Adipocyte (in vitro differentiated cells): Measurements from ENCODE around the gene ARHGAP24.
A peak's percentile ranks its signal among the peaks of the same experiment; 100 is the strongest.
"Not testable (repeated sequence)": the region's sequence is repeated elsewhere in the genome, so short reads cannot be mapped to it uniquely, and the experiment has no call there.

Source experiments
- DNase-seq: peaks from one replicate; pipeline ENCODE4 v3.0.0-alpha.2; 2015; ENCODE audit warnings: low read depth
- H3K27me3 ChIP-seq: replicated peaks from 2 replicates; pipeline ENCODE4 v1.7.0; 2013; ENCODE audit warnings: mild to moderate bottlenecking, low read length, moderate library complexity; ENCODE audit not compliant: control insufficient read depth, insufficient read depth
- H3K36me3 ChIP-seq: 2 replicates; pipeline ENCODE4 v1.7.0; 2013; ENCODE audit warnings: low read length, mild to moderate bottlenecking, moderate library complexity; ENCODE audit not compliant: control insufficient read depth, insufficient read depth, severe bottlenecking
- H3K4me1 ChIP-seq: 2 replicates; pipeline ENCODE4 v1.7.0; 2013; ENCODE audit warnings: mild to moderate bottlenecking, low read length, moderate library complexity; ENCODE audit not compliant: control insufficient read depth, insufficient read depth
- H3K4me3 ChIP-seq: 2 replicates; pipeline ENCODE4 v1.7.0; 2013; ENCODE audit warnings: mild to moderate bottlenecking, low read length, moderate library complexity
- H3K9ac ChIP-seq: 2 replicates; pipeline ENCODE4 v1.7.0; 2013; ENCODE audit warnings: mild to moderate bottlenecking, low read length, moderate library complexity
- H3K9me3 ChIP-seq: 2 replicates; pipeline ENCODE4 v1.7.0; 2013; ENCODE audit warnings: mild to moderate bottlenecking, low read length, moderate library complexity; ENCODE audit not compliant: control insufficient read depth

ARHGAP24 gene

DNA sequence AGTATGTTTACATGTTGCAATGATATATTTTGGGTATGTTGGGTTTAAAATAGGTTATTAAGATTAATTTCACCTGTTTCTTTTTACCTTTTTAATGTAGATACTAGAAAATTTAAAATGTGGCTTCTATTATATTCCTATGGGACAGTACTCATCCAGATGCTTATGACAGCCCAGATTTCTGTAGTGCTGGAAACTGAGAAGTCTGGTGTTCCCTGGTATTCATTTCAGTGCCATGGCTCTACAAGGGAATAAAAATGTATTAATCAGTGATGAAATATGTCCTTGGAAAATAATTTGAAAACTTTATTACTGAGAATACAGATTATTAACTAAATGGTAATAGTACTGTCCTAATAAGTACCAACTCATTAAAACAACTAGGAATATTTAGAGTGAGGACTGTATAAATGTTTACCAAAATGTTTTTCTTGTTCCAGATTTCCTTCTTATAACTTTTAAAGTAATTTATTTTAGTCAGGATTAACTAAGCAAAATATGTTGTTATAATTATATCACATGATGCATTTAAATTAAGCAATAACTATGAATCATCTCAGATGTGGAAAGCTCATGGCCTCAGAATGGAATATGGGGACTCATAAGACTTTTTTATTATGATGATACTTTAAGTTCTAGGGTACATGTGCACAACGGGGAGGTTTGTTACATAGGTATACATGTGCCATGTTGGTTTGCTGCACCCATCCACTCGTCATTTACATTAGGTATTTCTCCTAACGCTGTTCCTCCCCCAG is 25.3 kb downstream of the ARHGAP24 start:
- Histone ChIP-seq H3K4me3 (peak overlapping the region; percentile 33), H3K9me3 (no peaks in the 10 kb centered on the region), H3K27me3 (no peaks in the 10 kb centered on the region), H3K4me1 (peaks cover 56% of the 10 kb centered on the region), H3K36me3 (no peaks in the 10 kb centered on the region), H3K9ac (peak overlapping the region; percentile 2)
- peak; percentile 59 for DNase-seq

DNA sequence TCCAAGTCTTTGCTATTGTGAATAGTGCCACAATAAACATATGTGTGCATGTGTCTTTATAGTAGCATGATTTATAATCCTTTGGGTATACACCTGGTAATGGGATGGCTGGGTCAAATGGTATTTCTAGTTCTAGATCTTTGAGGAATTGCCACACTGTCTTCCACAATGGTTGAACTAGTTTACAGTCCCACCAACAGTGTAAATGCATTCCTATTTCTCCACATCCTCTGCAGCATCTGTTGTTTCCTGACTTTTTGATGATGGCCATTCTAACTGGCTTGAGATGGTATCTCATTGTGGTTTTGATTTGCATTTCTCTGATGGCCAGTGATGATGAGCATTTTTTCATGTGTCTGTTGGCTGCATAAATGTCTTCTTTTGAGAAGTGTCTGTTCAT is 26.2 kb downstream of the ARHGAP24 start:
- not testable (repeated sequence) for DNase-seq, H3K36me3 ChIP-seq

DNA sequence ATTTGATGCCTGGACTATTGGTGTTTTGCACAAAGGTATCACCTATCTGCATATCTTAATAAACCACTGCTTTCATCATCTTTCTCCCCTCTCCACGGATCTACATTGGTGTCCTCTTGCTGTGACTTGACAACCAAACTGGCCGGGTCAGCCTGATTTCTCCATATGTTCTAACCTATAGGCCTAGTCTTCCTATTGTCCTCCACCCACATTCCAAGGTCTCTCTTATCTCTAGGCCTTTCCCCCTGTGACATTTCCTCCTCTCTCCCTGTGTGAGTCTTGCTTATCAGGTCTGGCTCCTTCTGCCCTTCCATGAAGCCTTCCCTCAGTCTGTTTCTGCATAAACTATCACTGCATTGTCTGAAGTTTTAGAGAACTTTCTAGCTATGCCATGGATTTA is 33.7 kb downstream of the ARHGAP24 start:
- Histone ChIP-seq H3K36me3 (no peaks in the 10 kb centered on the region), H3K27me3 (no peaks in the 10 kb centered on the region), H3K4me1 (peaks cover 20% of the 10 kb centered on the region), H3K9me3 (no peaks in the 10 kb centered on the region), H3K9ac (no peak overlapping the region), H3K4me3 (no peak overlapping the region)
- no peak for DNase-seq

More for the DNA sequence above, 26.2 kb downstream of the ARHGAP24 start:
- not testable (repeated sequence) for H3K4me3 ChIP-seq, H3K9ac ChIP-seq, H3K27me3 ChIP-seq, H3K9me3 ChIP-seq
- peaks cover 48% of the 10 kb centered on the region for H3K4me1 ChIP-seq

DNA sequence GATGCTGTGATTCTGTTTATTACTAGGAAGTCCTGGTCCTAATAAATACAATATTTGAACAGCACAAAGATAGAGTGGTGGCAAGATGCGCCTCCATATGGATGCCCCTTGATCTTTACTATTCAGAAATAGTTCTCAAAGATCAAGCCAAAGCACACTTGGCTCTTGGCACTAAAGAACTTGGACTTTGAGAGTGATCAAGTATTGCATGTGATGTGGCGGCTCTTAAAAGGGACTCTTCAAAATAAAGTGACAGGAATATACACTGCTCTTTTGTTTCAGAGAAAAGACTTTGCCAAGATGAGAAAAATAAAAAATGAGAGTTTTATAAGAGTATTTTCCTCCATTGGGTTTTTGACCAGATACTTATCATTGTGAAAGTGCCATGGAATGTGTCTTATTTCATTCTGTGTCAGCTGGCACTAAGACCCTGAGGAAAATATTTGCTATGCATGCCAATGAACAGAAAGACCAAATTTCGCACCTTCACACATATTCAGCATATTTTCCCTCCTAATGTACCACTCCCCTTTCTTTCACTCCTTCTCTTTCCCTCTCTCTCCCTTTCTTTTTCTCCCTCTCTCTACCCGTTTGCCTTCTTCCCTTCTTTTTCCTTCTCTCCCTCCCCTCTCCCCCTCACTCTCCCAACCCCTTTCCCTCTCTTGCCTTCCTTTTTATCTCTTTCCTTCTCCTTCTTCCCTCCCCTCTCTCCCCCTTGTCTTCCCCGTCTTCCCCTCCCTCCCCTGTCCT is 35.1 kb downstream of the ARHGAP24 start:
- Histone ChIP-seq H3K4me1 (peaks cover 34% of the 10 kb centered on the region), H3K9ac (no peak overlapping the region), H3K36me3 (no peaks in the 10 kb centered on the region), H3K27me3 (no peaks in the 10 kb centered on the region), H3K4me3 (no peak overlapping the region), H3K9me3 (no peaks in the 10 kb centered on the region)
- DNase-seq: no peak

DNA sequence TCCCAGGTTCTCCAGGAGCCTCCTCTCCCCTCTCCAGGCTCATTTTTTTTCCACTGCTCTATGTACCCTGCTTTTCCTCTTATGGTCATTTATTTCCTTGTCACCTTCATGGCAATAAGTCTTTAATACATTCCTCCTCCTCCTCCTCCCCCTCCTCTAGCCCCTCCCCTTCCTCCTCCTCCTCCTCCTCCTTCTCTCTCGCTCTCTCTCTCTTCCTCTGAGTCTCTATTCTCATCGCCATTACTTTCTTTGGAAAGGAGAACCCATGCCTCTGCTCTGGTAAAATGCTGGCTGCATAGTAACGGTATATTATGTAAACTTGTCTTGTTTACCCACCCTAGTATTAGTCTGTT is 35.7 kb downstream of the ARHGAP24 start:
- no peaks in the 10 kb centered on the region for H3K9me3 ChIP-seq
- no peak overlapping the region for H3K4me3 ChIP-seq
- H3K36me3 ChIP-seq: no peaks in the 10 kb centered on the region
- H3K27me3 ChIP-seq: no peaks in the 10 kb centered on the region
- H3K4me1 ChIP-seq: peaks cover 38% of the 10 kb centered on the region
- no peak for DNase-seq
- H3K9ac ChIP-seq: no peak overlapping the region

DNA sequence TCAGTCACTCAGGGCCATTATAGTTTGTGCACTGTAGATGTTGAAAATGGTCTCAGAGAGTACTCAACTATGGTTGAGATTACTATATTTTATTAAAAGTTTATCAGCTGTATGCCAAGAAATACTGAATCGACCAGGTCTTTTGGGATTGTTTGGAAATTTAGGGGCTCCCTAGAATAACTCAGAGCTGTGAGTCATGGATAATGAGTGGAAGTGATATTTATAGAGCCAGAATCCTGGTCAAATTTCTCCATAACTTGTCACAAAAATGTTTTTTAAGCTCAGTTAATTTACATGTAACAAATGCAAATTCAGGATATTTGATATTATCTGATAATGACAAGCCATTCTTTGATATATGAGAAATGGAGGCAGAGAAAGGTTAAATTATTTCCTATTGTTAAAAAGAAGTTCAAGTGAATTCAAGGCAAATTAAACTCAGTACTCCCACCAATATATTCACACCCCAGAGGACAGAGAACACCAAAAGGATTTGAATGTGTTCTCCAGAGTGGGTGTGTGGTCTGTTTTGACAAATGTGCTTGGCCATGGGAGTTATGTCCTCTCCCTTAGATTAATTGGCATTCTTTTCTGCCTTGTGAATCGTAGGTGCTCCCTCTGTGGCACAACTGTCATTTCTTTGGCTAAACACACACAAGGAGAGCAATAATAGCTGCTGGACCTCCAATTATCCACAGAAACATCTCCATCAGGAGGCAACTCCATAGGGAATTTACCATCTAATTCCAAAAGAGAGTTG is 37.7 kb downstream of the ARHGAP24 start:
- Histone ChIP-seq H3K4me3 (peak overlapping the region; percentile 41), H3K9ac (no peak overlapping the region), H3K4me1 (peaks cover 43% of the 10 kb centered on the region), H3K36me3 (no peaks in the 10 kb centered on the region), H3K27me3 (no peaks in the 10 kb centered on the region), H3K9me3 (no peaks in the 10 kb centered on the region)
- no peak for DNase-seq

DNA sequence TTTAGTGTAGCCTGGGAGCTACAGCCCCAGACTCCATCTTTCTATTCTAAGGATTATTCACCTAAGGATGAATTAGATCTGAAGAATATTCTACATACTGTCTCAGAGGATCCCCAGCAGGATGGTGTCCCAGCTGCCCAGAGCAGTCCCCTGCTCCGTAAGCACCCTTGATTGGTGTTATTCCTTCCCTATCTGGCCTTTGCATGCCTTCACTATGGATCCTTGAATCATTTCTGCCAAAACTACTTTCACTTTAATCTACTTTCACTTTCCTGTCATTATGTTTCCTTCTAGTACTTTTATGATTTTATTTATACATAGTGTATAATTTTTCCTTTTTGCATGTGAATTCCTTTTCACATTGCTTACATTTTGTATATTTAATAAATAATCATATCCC is 39.2 kb downstream of the ARHGAP24 start:
- Histone ChIP-seq H3K4me3 (peak overlapping the region; percentile 73), H3K27me3 (no peaks in the 10 kb centered on the region), H3K36me3 (no peaks in the 10 kb centered on the region), H3K9me3 (no peaks in the 10 kb centered on the region), H3K4me1 (peaks cover 43% of the 10 kb centered on the region), H3K9ac (peak overlapping the region; percentile 14)
- peak; percentile 33 for DNase-seq

DNA sequence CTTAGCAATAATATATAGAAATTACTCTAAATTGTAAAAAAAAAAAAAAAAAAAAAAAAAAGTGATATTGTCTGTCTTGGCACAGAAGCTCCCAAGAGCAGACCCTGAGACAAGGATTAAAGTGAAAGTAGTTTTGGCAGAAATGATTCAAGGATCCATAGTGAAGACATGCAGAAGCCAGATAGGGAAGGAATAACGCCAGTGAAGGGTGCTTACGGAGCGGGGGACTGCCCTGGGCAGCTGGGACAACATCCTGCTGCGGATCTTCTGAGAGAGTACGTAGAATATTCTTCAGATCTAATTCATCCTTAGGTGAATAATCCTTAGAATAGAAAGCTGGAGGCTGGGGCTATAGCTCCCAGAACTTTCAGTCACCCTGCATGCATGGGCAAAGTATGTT is 39.8 kb downstream of the ARHGAP24 start:
- Histone ChIP-seq H3K27me3 (no peaks in the 10 kb centered on the region), H3K9me3 (no peaks in the 10 kb centered on the region), H3K36me3 (no peaks in the 10 kb centered on the region), H3K9ac (peak overlapping the region; percentile 14), H3K4me1 (peaks cover 43% of the 10 kb centered on the region), H3K4me3 (peak overlapping the region; percentile 73)
- DNase-seq: no peak

DNA sequence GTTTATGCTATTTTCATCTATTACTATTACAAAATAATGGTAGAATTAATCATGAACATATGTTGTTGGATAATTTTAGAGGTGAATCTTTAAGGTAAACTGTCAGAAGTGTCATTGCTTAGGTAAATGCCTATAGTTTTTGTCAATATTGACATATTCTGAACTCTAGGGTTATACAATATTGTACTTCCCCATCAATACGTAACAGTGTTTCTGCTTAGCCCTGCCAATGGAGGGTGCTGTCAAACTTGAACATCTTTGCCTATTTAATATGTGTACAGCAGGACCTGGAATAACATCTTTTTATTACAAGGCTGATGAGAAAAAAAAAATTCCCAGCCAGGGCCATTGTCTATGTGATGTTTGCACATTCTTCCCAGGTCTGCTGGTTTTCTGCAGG is 40.8 kb downstream of the ARHGAP24 start:
- DNase-seq: no peak
- H3K4me1 ChIP-seq: peaks cover 43% of the 10 kb centered on the region
- no peaks in the 10 kb centered on the region for H3K27me3 ChIP-seq
- no peak overlapping the region for H3K9ac ChIP-seq
- H3K4me3 ChIP-seq: no peak overlapping the region
- H3K9me3 ChIP-seq: no peaks in the 10 kb centered on the region
- no peaks in the 10 kb centered on the region for H3K36me3 ChIP-seq

DNA sequence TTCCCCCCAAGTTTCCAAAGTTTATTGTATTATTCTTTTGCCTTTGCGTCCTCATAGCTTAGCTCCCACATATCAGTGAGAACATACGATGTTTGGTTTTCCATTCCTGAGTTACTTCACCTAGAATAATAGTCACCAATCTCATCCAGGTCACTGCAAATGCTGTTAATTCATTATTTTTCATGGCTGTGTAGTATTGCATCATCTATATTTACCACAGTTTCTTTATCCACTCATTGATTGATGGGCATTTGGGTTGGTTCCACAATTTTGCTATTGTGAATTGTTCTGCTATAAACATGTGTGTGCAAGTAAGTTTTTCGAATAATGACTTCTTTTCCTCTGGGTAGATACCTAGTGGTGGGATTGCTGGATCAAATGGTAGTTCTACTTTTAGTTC is 43.6 kb downstream of the ARHGAP24 start:
- not testable (repeated sequence) for H3K9ac ChIP-seq, H3K27me3 ChIP-seq, H3K4me3 ChIP-seq, H3K36me3 ChIP-seq, DNase-seq, H3K9me3 ChIP-seq
- peaks cover 24% of the 10 kb centered on the region for H3K4me1 ChIP-seq
